Measurements from ENCODE around the gene PACRG. TPM values are rescaled to one million over a fixed set of nuclear protein-coding genes. Genes with fewer than 3 reads are reported as not detected.

PACRG gene
- total RNA-seq, 1 donor, result 1.4 TPM

DNA sequence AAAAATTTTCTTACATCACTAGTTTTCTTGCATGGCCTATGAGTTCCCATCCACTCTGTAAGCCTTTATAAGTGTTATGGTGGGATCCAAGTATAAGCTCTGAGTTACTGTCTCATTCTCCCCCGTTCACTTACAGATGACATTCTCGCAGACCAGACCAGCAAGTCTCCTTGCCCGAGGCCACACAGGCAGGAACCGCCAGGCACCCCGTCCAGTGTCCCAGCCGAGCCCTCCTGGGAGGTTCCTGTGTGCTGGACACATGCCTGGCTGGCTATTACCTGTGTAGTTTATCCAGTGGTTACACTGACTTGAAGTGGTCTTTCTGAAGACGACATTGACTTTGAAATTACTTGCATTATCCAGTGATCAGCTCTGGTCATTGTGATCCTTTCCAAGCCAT lies 451.9 kb downstream of the PACRG start:
- H3K27me3 ChIP-seq (ENCODE audit: insufficient read depth, low read length), result no peaks in the 10 kb centered on the region
- H3K4me2 ChIP-seq (ENCODE audit: insufficient read depth, low read length), result no peak overlapping the region
- no peaks in the 10 kb centered on the region for H3K9me3 ChIP-seq (ENCODE audit: low read depth, low read length)
- no peak for DNase-seq (ENCODE audit: insufficient read length, low spot score, missing footprints)
- TF ChIP-seq, protein P1, sequence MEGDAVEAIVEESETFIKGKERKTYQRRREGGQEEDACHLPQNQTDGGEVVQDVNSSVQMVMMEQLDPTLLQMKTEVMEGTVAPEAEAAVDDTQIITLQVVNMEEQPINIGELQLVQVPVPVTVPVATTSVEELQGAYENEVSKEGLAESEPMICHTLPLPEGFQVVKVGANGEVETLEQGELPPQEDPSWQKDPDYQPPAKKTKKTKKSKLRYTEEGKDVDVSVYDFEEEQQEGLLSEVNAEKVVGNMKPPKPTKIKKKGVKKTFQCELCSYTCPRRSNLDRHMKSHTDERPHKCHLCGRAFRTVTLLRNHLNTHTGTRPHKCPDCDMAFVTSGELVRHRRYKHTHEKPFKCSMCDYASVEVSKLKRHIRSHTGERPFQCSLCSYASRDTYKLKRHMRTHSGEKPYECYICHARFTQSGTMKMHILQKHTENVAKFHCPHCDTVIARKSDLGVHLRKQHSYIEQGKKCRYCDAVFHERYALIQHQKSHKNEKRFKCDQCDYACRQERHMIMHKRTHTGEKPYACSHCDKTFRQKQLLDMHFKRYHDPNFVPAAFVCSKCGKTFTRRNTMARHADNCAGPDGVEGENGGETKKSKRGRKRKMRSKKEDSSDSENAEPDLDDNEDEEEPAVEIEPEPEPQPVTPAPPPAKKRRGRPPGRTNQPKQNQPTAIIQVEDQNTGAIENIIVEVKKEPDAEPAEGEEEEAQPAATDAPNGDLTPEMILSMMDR (IDR thresholded peaks at IDR 0.05; ENCODE audit: extremely low read depth, low read depth, low read length), result no peak
- H3K4me3 ChIP-seq (ENCODE audit: insufficient read depth, low read length), result no peak overlapping the region
- H2AFZ ChIP-seq (ENCODE audit: low read length), result no peak overlapping the region
- no peak overlapping the region for H3K27ac ChIP-seq (ENCODE audit: low read depth, low read length)
- H3K36me3 ChIP-seq (ENCODE audit: insufficient read depth, low read length), result no peaks in the 10 kb centered on the region
- H4K20me1 ChIP-seq (ENCODE audit: insufficient read depth, low read length), result no peaks in the 10 kb centered on the region
- H3K79me2 ChIP-seq (ENCODE audit: insufficient read depth, low read length), result no peaks in the 10 kb centered on the region
- H3K4me1 ChIP-seq (ENCODE audit: insufficient read depth, low read length), result no peaks in the 10 kb centered on the region

DNA sequence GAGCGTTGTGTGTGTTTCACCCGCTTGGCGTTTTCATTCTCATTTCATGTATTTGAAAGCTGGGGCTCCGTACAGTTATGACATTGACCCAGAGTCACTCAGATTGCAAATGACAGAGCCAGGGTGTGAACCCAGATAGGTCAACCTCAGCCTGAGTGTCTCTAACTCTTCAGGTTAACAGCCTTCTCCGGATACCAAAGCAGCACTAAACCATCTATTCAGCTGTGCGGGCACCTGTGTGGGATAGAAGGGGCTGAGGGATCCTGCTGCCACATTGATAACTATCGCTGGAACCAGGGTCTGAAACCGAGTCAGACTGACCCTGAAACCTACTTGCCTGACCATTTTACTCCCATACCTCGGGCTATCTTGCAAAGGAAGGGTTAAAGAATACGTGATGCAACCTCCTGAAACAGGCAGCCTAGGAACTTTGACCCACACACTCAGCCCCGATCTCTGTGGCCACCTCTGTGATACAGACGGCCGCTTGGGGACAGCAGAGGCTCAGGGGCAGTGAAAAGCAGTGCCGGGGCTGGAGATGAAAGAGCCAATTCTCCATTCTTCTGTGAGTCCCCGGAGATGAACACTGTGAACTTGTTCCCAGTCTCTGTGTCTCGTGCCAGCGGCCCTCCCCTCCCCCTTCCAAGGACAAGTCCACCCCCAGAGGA lies 453.2 kb downstream of the PACRG start:
- Histone ChIP-seq H3K4me3 (ENCODE audit: insufficient read depth, low read length) (no peak overlapping the region), H3K9me3 (ENCODE audit: low read depth, low read length) (no peaks in the 10 kb centered on the region), H3K36me3 (ENCODE audit: insufficient read depth, low read length) (no peaks in the 10 kb centered on the region), H3K27me3 (ENCODE audit: insufficient read depth, low read length) (no peaks in the 10 kb centered on the region), H4K20me1 (ENCODE audit: insufficient read depth, low read length) (no peaks in the 10 kb centered on the region), H2AFZ (ENCODE audit: low read length) (no peak overlapping the region), H3K4me2 (ENCODE audit: insufficient read depth, low read length) (no peak overlapping the region), H3K27ac (ENCODE audit: low read depth, low read length) (no peak overlapping the region), H3K4me1 (ENCODE audit: insufficient read depth, low read length) (no peaks in the 10 kb centered on the region), H3K79me2 (ENCODE audit: insufficient read depth, low read length) (no peaks in the 10 kb centered on the region)
- TF ChIP-seq, protein P1 (IDR thresholded peaks at IDR 0.05; ENCODE audit: extremely low read depth, low read depth, low read length), result peak; percentile 69
- peak; percentile 79 for DNase-seq (ENCODE audit: insufficient read length, low spot score, missing footprints)

DNA sequence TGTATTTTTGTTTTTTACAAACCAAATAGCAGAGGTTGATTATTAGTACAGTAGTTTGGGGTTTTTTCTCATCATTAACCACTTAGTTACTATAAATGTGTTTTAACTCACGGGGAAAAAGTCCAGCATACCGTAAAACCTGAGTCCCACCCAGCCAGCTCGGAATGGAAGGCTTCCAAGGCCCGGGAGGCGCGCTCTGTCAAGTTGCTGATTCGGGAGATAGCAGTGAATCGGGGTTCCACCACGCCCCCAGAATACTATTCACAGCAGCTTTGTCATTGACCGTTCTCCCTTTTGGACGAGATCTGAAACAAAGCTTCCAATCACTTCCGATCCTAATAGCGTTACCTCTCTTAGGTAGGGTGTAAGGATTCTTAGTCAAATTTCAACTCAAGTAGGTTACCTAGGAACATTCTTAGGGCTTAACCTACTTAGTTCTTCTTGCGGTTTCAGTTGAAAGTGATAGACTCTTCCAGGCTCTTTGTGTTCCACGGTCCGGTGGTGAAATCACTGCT lies 453.9 kb downstream of the PACRG start:
- no peak overlapping the region for H2AFZ ChIP-seq (ENCODE audit: low read length)
- H3K4me2 ChIP-seq (ENCODE audit: insufficient read depth, low read length), result no peak overlapping the region
- TF ChIP-seq, protein P1 (IDR thresholded peaks at IDR 0.05; ENCODE audit: extremely low read depth, low read depth, low read length), result no peak

DNA sequence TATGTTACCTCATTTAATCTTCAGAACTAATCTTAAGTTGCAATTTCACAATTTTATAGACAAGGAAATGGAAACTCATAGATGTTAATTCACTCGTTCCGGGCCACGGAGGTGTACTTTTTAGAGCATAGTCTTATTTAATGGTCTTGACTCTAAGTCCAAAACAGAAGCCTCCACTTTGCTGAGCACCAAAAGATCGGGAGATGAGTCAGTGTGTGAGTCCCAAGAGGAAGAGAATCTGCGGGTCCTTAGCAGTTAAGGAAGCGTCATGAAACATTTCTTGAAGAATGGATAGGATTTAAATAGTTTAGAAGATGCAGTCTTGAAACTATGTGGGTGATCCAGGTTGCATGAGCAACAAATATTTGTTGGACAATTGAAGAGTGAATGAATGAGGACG lies 454.9 kb downstream of the PACRG start:
- DNase-seq (ENCODE audit: insufficient read length, low spot score, missing footprints), result no peak

More for the DNA sequence above, 453.9 kb downstream of the PACRG start:
- Histone ChIP-seq H4K20me1 (ENCODE audit: insufficient read depth, low read length) (no peaks in the 10 kb centered on the region), H3K27me3 (ENCODE audit: insufficient read depth, low read length) (no peaks in the 10 kb centered on the region), H3K4me3 (ENCODE audit: insufficient read depth, low read length) (no peak overlapping the region), H3K9me3 (ENCODE audit: low read depth, low read length) (no peaks in the 10 kb centered on the region), H3K79me2 (ENCODE audit: insufficient read depth, low read length) (no peaks in the 10 kb centered on the region), H3K27ac (ENCODE audit: low read depth, low read length) (no peak overlapping the region), H3K36me3 (ENCODE audit: insufficient read depth, low read length) (no peaks in the 10 kb centered on the region), H3K4me1 (ENCODE audit: insufficient read depth, low read length) (no peaks in the 10 kb centered on the region)
- DNase-seq (ENCODE audit: insufficient read length, low spot score, missing footprints), result no peak

More for the DNA sequence above, 454.9 kb downstream of the PACRG start:
- Histone ChIP-seq H3K4me3 (ENCODE audit: insufficient read depth, low read length) (no peak overlapping the region), H3K27ac (ENCODE audit: low read depth, low read length) (no peak overlapping the region), H2AFZ (ENCODE audit: low read length) (no peak overlapping the region), H3K4me2 (ENCODE audit: insufficient read depth, low read length) (no peak overlapping the region), H4K20me1 (ENCODE audit: insufficient read depth, low read length) (no peaks in the 10 kb centered on the region), H3K36me3 (ENCODE audit: insufficient read depth, low read length) (no peaks in the 10 kb centered on the region), H3K9me3 (ENCODE audit: low read depth, low read length) (no peaks in the 10 kb centered on the region), H3K79me2 (ENCODE audit: insufficient read depth, low read length) (no peaks in the 10 kb centered on the region), H3K27me3 (ENCODE audit: insufficient read depth, low read length) (no peaks in the 10 kb centered on the region), H3K4me1 (ENCODE audit: insufficient read depth, low read length) (no peaks in the 10 kb centered on the region)
- TF ChIP-seq, protein P1 (IDR thresholded peaks at IDR 0.05; ENCODE audit: extremely low read depth, low read depth, low read length), result no peak
